GM19468 (cell line): ENCODE measurements around the gene AKR1C8.
"Not testable (repeated sequence)": the region's sequence is repeated elsewhere in the genome, so short reads cannot be mapped to it uniquely, and the experiment has no call there.

Experiments
- ATAC-seq: cut with Tn5 transposase; IDR thresholded peaks from one replicate; pipeline ENCODE4 v1.9.1; 2021; ENCODE audit warnings: mild to moderate bottlenecking, moderate library complexity, moderate number of reproducible peaks; ENCODE audit not compliant: unreplicated experiment; ENCODE audit errors: extremely low read depth

AKR1C8 gene

GRCh38 chr10:5116621-5117020 is 68.3 kb downstream of the AKR1C8 start:
- ATAC-seq: no peak

- ATAC-seq: not testable (repeated sequence)
These were observed 75.1 kb downstream of the AKR1C8 start for GRCh38 chr10:5109861-5110260.

- no peak for ATAC-seq
These were observed 76.1 kb downstream of the AKR1C8 start for GRCh38 chr10:5108658-5109416.

GRCh38 chr10:5107860-5108526 is 77.0 kb downstream of the AKR1C8 start:
- no peak for ATAC-seq

GRCh38 chr10:5106553-5106952 is 78.4 kb downstream of the AKR1C8 start:
- no peak for ATAC-seq

- no peak for ATAC-seq
These were observed 79.3 kb downstream of the AKR1C8 start for GRCh38 chr10:5105626-5106025.
